NCI-H2227 (cell line): ENCODE results near the gene HSPA1L.
"Not testable (repeated sequence)": the region's sequence is repeated elsewhere in the genome, so short reads cannot be mapped to it uniquely, and the experiment has no call there.

Experiments used
- DNase-seq: peaks from one replicate; lab custom pipeline; 2025; ENCODE audit not compliant: unreplicated experiment; lab: John Stamatoyannopoulos, UW

Gene HSPA1L

DNA sequence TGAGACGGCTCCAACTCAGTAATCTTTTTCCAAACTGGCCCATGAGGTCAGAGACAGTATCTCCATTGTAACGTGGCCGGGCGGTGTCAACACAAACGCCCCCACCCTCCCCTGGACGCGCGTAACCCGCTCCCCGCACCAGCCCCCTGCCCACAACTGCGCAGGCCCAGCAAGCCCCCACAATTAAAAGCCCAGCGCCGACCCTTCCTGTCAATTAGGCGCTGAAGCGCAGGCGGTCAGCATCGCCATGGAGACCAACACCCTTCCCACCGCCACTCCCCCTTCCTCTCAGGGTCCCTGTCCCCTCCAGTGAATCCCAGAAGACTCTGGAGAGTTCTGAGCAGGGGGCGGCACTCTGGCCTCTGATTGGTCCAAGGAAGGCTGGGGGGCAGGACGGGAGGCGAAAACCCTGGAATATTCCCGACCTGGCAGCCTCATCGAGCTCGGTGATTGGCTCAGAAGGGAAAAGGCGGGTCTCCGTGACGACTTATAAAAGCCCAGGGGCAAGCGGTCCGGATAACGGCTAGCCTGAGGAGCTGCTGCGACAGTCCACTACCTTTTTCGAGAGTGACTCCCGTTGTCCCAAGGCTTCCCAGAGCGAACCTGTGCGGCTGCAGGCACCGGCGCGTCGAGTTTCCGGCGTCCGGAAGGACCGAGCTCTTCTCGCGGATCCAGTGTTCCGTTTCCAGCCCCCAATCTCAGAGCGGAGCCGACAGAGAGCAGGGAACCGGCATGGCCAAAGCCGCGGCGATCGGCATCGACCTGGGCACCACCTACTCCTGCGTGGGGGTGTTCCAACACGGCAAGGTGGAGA lies at the start of gene HSPA1L, which contains the start of gene HSPA1A:
Gene HSPA1L (minus strand): TSS at position 259 of the 814 bp plus-strand sequence. CDS start 3,311 bp downstream, outside the sequence.
Gene HSPA1A (plus strand): TSS at position 519 of the 814 bp plus-strand sequence. CDS start 214 bp downstream, at position 733.
- DNase-seq: peak; percentile 99

DNA sequence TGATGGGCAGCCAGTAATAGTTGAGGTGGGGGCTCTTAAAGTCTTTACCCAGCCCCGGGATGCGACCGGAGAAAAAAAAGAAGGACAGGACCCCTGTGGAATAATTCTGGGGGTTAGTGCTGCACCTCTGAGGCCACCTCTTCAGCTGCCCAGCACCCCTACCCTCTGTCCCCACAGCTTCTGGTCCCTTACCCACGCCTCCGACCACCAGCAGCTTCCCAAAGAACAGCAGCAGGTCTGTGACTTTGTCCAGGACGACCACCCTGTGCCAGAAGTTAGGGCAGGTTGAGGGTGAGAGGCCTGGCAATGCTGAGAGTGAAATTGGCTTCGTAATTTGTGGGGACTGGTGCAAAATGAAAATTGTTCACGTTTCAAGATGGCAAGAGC lies 49.7 kb upstream of the HSPA1L start:
- DNase-seq: no peak

DNA sequence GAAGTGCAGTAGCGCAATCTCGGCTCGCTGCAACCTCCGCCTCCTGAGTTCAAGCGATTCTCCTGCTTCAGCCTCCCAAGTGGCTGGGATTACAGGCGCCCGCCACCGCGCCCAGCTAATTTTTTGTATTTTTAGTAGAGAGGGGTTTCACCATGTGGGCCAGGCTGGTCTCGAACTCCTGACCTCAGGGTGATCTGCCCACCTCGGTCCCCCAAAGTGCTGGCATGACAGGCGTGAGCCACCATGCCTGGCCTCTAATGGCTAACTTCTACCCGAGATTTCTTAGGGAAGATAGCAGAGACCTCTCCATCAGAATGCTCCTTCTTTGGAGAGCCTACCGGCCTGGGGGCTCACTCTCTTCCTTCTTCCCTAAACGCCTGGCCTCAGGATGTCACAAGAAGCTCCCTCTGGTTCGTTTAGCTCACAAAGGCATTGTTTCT lies 49.1 kb upstream of the HSPA1L start:
- not testable (repeated sequence) for DNase-seq

DNA sequence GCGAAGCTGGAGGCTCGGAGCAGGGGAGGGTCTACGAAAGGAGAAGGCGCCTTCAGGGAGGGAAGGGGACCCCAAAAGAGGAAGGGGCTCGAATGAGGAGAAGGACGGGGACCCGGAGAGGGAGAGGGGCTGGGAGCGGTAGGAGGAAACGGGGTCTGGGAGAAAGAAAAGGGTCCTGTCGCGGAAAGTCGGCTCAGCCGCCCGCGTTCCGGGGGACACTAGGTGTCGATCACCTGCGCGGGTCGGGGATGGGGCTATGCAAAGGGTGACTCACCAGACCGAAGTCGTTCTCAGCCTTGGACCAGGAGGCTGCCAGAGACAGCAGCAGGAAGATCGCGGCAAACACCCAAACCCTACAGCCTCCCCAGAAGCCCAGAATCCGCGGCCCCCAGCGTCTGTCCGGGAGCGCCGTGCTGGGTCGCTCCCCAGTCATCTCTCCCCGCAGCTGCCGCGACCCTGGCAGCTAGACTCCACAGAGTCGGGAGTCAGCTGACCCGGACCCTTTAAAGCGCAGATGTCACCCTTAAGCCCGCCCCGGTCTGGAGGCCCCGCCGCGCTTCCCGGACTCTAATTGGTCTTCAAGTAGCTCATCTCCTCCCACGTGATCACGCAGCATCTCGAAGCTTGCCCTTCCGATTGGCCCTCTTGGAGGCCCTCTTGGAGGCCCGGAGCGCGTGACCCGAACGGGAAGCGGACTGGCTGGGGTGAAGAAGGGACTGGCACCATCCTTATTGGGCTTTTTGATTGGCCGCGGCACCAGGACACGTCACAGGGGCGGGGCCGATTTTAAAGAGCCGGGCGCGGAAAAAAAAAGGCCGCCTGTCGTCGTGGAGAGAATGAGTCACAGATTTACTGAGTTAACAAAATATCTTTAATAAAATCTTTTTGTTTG lies 47.5 kb upstream of the HSPA1L start, which contains the start of gene NEU1:
Gene NEU1 (minus strand): TSS at position 478 of the 892 bp plus-strand sequence. CDS start 45 bp downstream, at position 433.
- peak; percentile 100 for DNase-seq

DNA sequence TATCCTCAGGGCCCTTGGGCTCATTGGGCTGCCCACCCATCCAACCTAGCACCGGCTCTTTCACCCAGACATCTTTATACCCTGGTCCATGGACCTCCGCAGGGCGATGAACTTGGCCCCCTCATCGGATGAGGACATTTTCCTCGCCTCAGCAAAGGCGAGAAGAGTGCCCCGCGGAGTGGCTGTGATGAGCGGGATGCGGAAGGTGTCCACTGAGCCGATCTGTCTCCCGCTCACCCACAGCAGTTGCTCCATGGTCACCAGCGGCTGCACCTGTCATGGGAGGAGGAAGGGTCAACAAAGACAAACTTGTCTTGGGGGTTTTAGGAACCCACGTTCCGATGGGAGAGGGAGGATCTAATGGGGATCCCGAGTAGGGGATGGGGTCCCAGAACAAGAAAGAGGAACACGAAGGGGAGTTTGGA lies 46.8 kb upstream of the HSPA1L start:
- no peak for DNase-seq

DNA sequence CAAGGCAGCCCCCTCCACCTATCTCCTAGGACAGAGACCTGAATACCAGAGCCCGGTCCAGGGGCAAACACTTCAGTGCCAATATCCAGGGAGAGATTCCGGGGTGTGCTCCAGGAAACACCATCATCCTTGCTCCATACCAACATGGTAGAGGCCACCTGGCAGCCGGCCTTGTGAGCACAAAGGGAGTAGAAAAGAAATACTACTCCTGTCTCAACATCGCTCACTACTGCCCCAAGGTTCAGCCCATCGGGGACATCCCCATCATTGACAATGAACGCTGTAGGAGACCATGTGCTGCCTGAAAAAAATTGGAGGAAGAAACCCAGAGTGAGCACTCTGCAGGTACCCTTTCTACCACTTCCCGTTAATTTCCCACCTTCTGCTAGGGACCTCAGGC lies 46.1 kb upstream of the HSPA1L start:
- DNase-seq: no peak

DNA sequence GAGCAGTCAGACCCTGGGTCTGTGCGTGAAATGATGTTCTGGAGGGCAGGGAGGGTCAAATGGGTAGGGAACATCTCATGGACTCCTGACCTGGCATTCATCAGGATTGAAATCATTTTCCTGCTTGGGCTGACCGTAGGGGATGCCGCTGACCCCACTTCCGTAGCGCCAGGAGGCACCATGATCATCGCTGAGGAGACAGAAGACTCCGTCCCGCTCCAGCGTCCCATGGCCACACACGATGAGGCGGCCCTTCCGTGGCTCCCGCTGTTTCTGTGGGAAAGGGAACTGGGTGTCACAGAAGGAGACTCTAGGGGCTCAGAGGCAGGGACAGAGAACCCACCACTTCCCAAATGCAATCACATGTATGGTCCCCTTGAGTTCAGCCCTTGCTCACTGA lies 45.3 kb upstream of the HSPA1L start:
- DNase-seq: no peak

DNA sequence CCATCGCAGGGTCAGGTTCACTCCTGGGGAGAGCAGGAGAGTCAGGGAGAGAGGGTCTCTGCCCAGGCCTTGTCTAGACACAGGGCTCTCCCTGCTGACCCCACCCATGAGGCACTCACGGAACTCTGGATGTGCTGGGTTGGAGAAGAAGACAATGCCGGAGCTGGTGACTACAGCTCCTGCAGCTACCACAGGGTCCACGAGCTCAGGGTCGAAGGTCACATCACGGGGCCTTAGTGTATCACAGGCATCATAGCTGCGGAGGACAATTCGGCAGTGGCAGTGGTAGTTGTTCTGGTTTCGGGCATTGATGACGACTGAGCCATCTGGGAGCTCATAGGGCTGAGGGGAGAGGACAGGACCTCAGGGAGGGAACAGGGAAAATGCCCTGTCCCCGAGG lies 44.8 kb upstream of the HSPA1L start:
- no peak for DNase-seq

DNA sequence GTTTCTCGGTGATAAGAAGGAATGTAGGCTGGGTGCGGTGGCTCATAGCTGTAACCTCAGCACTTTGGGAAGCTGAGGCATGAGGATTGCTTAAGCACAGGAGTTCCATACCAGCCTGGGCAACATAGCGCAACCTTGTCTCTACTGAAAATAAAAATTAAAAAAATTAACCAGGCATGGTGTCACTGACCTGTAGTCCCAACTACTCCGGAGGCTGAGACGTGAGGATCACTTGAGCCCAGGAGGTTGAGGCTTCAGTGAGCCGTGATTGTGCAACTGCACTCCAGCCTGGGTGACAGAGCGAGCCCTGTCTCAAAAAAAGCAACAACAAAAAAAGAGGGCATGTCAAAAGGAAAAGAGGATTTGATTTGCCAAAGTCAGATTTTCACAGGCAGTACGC lies 43.6 kb upstream of the HSPA1L start:
- DNase-seq: no peak

DNA sequence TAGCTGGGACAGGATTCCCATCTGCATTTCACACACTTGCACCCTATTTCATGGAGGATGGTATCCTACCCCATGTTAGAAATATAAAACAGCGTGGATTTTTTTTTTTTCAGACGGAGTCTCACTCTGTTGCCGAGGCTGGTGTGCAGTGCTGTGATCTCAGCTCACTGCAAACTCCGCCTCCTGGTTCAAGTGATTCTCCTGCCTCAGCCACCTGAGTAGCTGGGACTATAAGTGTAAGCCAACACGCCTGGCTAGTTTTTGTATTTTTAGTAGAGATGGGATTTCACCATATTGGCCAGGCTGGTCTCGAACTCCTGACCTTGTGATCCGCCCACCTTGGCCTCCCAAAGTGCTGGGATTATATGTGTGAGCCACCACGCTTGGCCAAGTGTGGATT lies 42.7 kb upstream of the HSPA1L start:
- not testable (repeated sequence) for DNase-seq

DNA sequence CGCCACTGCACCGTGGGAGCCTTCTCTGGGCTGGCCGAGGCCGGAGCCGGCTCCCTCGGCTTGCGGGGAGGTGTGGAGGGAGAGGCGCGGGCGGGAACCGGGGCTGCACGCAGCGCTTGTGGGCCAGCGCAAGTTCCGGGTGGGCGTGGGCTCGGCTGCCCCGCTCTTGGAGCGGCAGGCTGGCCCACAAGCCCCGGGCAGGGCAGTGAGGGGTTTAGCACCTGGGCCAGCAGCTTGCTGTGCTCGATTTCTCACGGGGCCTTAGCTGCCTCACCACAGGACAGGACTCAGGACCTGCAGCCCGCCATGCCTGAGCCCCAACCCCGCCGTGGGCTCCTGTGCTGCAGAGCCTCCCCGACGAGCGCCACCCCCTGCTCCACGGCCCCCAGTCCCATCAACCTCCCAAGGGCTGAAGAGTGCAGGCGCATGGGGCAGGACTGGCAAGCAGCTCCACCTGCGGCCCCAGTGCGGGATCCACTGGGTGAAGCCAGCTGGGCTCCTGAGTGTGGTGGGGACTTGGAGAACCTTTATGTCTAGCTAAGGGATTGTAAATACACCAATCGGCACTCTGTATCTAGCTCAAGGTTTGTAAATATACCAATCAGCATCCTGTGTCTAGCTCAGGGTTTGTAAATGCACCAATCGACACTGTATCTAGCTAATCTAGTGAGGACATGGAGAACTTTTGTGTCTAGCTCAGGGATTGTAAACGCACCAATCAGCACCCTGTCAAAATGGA lies 37.1 kb upstream of the HSPA1L start:
- not testable (repeated sequence) for DNase-seq

DNA sequence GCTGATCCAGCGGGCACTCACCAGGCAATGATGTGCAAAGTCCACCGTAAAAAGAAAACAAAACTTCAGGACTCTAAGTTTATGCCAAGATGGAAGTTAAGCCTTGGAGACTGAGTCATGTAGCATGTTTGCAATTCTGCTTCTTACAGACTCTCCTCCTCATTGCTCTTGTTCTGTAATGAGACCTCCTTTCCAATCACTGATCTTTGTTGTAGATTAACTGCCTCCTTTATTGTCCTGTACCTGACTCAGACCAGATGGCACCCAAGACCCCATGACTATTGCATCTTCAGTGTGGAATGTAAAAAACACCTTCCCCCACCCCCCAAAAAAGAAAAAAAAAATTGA lies 36.4 kb upstream of the HSPA1L start:
- DNase-seq: no peak

DNA sequence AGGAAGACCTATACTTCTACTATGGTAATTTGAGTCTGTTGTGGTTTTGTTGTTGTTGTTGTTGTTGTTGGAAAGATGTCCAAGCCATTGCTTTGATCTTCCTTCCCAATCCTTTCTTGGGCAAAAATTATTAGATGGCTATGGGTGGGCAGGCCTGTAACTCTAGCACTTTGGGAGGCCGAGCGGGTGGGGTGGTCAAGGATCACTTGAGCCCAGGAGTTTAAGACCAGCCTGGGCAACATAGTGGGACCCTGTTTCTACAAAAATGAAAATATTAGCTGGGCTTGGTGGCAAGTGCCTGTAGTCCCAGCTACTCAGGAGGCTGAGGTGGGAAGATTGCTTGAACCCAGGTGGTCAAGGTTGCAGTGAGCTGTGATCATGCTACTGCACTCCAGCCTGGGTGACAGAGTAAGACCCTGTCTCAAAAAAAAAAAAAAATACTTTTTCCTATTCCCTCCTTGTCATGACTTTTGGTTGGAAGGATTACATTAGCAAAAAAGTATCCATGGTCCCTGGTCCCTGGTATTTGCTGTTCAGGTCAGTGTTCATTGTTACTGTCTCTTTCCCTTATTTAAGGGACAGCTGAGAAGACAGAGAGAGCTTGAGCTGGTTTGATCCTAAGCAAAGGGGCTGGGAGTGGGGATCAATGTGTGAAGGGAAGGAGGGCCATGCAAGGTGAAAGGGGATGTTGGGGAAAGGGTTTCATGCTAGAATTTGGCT lies 35.8 kb upstream of the HSPA1L start:
- DNase-seq: no peak

DNA sequence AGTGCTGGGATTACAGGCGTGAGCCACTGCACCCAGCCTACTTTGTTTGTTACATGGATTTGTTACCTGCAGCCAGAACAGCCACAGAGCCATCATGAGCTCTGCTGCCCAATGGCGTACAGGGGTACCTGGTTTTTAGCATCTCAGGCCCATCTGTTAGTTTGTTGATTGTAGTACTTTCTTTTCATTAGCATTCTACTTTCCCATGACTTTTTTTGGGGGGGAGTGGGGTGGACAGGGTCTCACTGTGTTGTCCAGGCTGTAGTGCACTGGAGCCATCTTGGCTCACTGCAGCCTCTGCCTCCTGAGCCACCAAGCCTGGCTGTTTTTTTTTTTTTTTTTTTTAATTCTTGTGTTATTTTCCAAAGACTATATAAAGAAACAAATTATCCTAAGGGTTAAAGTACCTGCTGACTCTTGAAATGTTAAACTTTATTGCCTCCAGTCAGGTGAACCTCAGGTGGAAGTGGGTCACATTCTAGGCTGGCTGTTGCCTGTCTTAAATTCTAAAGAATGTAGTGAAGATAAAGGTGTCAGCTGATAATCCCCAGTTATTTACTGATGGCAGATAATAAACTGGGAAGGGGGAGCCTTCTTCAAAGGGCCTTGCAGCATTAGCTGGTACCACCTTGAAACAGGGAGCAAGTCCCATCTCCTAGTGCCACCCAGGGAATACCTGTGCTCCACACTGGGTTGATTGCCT lies 32.3 kb upstream of the HSPA1L start:
- no peak for DNase-seq

DNA sequence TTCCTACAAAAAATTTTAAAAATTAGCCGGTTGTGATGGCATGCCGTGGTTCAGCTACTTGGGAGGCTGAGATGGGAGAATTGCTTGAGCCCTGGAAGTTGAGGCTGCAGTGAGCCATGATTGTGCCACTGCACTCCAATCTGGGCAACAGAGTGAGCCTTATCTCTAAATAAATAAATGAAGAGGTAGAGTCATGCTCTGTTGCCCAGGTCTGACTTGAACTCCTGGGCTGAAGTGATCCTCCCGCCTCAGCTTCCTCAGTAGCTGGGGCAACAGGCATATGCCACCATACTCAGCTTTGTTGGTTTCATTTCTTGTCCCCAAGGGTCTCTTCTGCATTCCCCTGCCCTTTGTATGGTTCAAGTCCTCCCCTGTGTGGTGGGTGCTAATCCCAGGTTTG lies 29.4 kb upstream of the HSPA1L start:
- no peak for DNase-seq

DNA sequence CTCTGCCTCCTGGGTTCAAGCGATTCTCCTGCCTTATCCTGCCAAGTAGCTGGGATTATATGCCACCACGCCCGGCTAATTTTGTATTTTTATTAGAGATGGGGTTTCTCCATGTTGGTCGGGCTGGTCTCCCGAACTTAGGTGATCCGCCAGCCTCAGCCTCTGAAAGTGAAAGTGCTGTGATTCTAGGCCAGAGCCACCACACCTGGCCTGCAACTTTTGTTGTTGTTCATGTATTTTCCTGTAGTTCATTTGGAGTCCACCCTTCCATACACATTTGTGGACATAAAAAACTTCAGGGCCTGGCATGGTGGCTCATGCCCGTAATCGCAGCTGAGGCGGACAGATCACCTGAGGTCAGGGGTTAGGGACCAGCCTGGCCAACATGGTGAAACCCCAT lies 27.0 kb upstream of the HSPA1L start:
- DNase-seq: no peak

DNA sequence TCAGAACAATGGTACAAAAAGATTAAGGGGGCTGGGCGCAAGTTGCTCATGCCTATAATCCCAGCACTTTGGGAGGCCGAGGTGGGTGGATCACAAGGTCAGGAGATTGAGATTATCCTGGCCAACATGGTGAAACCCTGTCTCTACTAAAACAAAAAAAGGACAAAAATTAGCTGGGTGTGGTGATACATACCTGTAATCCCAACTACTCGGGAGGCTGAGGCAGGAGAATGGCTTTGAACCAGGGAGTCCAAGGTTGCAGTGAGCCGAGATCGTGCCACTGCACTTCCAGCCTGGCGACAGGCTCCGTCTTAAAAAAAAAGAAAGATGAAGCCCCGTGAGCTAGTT lies 24.7 kb upstream of the HSPA1L start:
- DNase-seq: not testable (repeated sequence)

DNA sequence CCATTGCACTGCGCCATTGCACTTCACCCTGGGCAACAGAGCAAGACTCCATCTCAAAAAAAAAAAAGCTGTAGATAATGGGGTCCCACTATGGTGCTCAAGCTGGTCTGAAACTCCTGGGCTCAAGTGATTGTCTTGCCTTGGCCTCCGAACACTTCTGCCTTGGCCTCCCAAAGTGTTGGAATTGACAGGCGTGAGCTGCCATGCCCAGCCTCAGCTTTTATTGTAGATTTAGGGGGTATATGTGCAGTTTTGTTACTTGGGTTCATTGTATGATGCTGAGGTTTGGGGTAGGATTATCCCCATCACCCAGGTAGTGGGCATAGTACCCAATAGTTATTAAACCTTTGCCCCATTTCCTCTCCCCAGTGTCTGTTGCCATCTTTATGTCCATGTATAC lies 23.9 kb upstream of the HSPA1L start:
- no peak for DNase-seq

DNA sequence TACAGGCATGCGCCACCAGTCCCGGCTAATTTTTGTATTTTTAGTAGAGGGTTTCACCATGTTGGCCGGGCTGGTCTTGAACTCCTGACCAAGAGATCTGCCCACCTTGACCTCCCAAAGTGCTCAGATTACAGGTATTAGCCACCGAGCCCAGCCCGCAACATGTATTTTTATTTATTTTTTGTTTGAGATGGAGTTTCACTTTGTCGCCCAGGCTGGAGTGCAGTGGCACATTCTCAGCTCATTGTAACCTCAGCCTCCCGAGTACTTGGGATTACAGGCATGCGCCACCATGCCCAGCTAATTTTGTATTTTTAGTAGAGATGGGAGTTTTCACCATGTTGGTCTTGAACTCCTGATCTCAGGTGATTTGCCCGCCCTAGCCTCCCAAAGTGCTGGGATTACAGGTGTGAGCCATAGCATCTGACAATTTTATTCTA lies 23.1 kb upstream of the HSPA1L start:
- not testable (repeated sequence) for DNase-seq
